Neural cell (in vitro differentiated cells): ENCODE data around the gene GPR107. TPM values are rescaled to one million over a fixed set of nuclear protein-coding genes. Genes with fewer than 3 reads are reported as not detected.

Experiments used
- H2AFZ ChIP-seq: fragments of 200-600, 300-800 bp; sonication (generic), shearing (Covaris generic); 2 replicates; pipeline ENCODE4 v1.6.0; 2014; ENCODE audit warnings: low read depth, mild to moderate bottlenecking, antibody characterized with exemption, low read length, moderate library complexity
- H3F3A ChIP-seq: fragments of 200-600 bp; shearing (Covaris generic); 2 replicates; pipeline ENCODE4 v1.6.1; 2016; ENCODE audit warnings: mild to moderate bottlenecking, moderate library complexity, mixed read lengths, antibody characterized with exemption, low read length; ENCODE audit not compliant: insufficient read depth, poor library complexity, severe bottlenecking
- H3K27ac ChIP-seq: fragments of 200-600, 300-800 bp; sonication (generic), shearing (Covaris generic); 2 replicates; pipeline ENCODE4 v1.5.1; 2014; ENCODE audit warnings: mild to moderate bottlenecking, low read length, moderate library complexity
- H3K27me3 ChIP-seq: fragments of 300-800, 200-600 bp; sonication (generic), shearing (Covaris generic); 2 replicates; pipeline ENCODE4 v1.6.0; 2014; ENCODE audit warnings: mild to moderate bottlenecking, low read depth, low read length, moderate library complexity; ENCODE audit not compliant: insufficient read depth
- H3K36me3 ChIP-seq: fragments of 300-800, 200-600 bp; sonication (generic), shearing (Covaris generic); 2 replicates; pipeline ENCODE4 v1.5.1; 2014; ENCODE audit warnings: mild to moderate bottlenecking, antibody characterized with exemption, low read length, moderate library complexity; ENCODE audit not compliant: insufficient read depth
- H3K4me2 ChIP-seq: fragments of 300-800, 200-600 bp; sonication (generic), shearing (Covaris generic); 2 replicates; pipeline ENCODE4 v1.6.0; 2014; ENCODE audit warnings: mild to moderate bottlenecking, low read length
- H3K4me3 ChIP-seq: fragments of 300-800, 200-600 bp; sonication (generic), shearing (Covaris generic); 2 replicates; pipeline ENCODE4 v1.5.1; 2014; ENCODE audit warnings: mild to moderate bottlenecking, low read length, moderate library complexity
- H3K79me2 ChIP-seq: fragments of 200-600 bp; shearing (Covaris generic); replicated peaks from 2 replicates; pipeline ENCODE4 v1.6.0; 2014; ENCODE audit warnings: mild to moderate bottlenecking, low read length, moderate library complexity; ENCODE audit not compliant: insufficient read depth
- H3K9ac ChIP-seq: fragments of 300-800, 200-600 bp; sonication (generic), shearing (Covaris generic); 2 replicates; pipeline ENCODE4 v1.6.1; 2016; ENCODE audit warnings: mild to moderate bottlenecking, low read length, mixed read lengths
- H3K9me2 ChIP-seq: fragments of 200-600 bp; shearing (Covaris generic); 2 replicates; pipeline ENCODE4 v1.6.1; 2016; ENCODE audit warnings: mild to moderate bottlenecking, low read length, mixed read lengths; ENCODE audit not compliant: insufficient read depth
- H3K9me3 ChIP-seq: fragments of 200-600, 300-800 bp; sonication (generic), shearing (Covaris generic); 2 replicates; pipeline ENCODE4 v1.6.1; 2016; ENCODE audit warnings: mild to moderate bottlenecking, mixed run types, low read length, moderate library complexity, mixed read lengths
- H4K20me1 ChIP-seq: fragments of 200-600 bp; shearing (Covaris generic); 2 replicates; pipeline ENCODE4 v1.6.1; 2016; ENCODE audit warnings: mild to moderate bottlenecking, mixed run types; ENCODE audit not compliant: insufficient read depth
- EP300 ChIP-seq: fragments of 450-650 bp; conservative IDR thresholded peaks from 2 replicates; pipeline ENCODE4 v1.6.1; 2014; ENCODE audit warnings: antibody characterized with exemption, mild to moderate bottlenecking, moderate library complexity; ENCODE audit not compliant: poor library complexity, severe bottlenecking
- EZH2 ChIP-seq: fragments of 200-600, 300-800 bp; shearing (Covaris generic), sonication (generic); IDR thresholded peaks from 2 replicates; pipeline ENCODE4 v1.6.1; 2014; ENCODE audit warnings: antibody characterized with exemption, low read length, borderline replicate concordance, mild to moderate bottlenecking; ENCODE audit not compliant: insufficient read depth, poor library complexity, severe bottlenecking
- MXI1 ChIP-seq: fragments of 450-650 bp; conservative IDR thresholded peaks from 2 replicates; pipeline ENCODE4 v1.6.1; 2014; ENCODE audit warnings: antibody characterized with exemption, mild to moderate bottlenecking; ENCODE audit not compliant: poor library complexity, severe bottlenecking
- POLR2AphosphoS5 ChIP-seq: IDR thresholded peaks from 2 replicates; pipeline ENCODE4 v1.6.1; 2012
- RAD21 ChIP-seq: fragments of 450-650 bp; conservative IDR thresholded peaks from 2 replicates; pipeline ENCODE4 v1.6.1; 2014; ENCODE audit warnings: antibody characterized with exemption, mild to moderate bottlenecking, moderate library complexity
- REST ChIP-seq: IDR thresholded peaks from 2 replicates; pipeline ENCODE4 v1.6.1; 2012; ENCODE audit warnings: borderline replicate concordance
- SMC3 ChIP-seq: fragments of 450-650 bp; conservative IDR thresholded peaks from 2 replicates; pipeline ENCODE4 v1.6.1; 2014; ENCODE audit warnings: antibody characterized with exemption, mild to moderate bottlenecking, moderate library complexity; ENCODE audit not compliant: poor library complexity
- TAF1 ChIP-seq: IDR thresholded peaks from 2 replicates; pipeline ENCODE4 v1.6.1; 2012; ENCODE audit warnings: low read depth
- polyA plus RNA-seq: library from polyadenylated mRNA; depleted of rRNA; stranded (reverse); fragments of >200 nt; gene quantifications from 2 replicates; pipeline ENCODE4 v1.2.3, GENCODE V29; 2014
- TF ChIP-seq, protein P1 (sequence below): fragments of 450-650 bp; IDR thresholded peaks from 2 replicates; pipeline ENCODE4 v1.5.1; 2014; ENCODE audit warnings: antibody characterized with exemption, mild to moderate bottlenecking, moderate library complexity; ENCODE audit not compliant: poor library complexity, severe bottlenecking

Gene GPR107
- polyA plus RNA-seq, 1 donor from 2014 or later = 21.5 TPM

- no peaks in the 10 kb centered on the region for H4K20me1 ChIP-seq
- no peaks in the 10 kb centered on the region for H3K79me2 ChIP-seq
- no peaks in the 10 kb centered on the region for H3K27me3 ChIP-seq
- no peak overlapping the region for H3K9ac ChIP-seq
- no peaks in the 10 kb centered on the region for H3K36me3 ChIP-seq
- no peaks in the 10 kb centered on the region for H3K9me3 ChIP-seq
- no peak overlapping the region for H2AFZ ChIP-seq
- H3K4me3 ChIP-seq = no peak overlapping the region
- H3K4me2 ChIP-seq = no peak overlapping the region
- H3K27ac ChIP-seq = no peak overlapping the region
- TF ChIP-seq REST (no peak), MXI1 (no peak), SMC3 (no peak), POLR2AphosphoS5 (no peak), EP300 (no peak), TAF1 (no peak), RAD21 (no peak), EZH2 (no peak)
- TF ChIP-seq, protein P1, sequence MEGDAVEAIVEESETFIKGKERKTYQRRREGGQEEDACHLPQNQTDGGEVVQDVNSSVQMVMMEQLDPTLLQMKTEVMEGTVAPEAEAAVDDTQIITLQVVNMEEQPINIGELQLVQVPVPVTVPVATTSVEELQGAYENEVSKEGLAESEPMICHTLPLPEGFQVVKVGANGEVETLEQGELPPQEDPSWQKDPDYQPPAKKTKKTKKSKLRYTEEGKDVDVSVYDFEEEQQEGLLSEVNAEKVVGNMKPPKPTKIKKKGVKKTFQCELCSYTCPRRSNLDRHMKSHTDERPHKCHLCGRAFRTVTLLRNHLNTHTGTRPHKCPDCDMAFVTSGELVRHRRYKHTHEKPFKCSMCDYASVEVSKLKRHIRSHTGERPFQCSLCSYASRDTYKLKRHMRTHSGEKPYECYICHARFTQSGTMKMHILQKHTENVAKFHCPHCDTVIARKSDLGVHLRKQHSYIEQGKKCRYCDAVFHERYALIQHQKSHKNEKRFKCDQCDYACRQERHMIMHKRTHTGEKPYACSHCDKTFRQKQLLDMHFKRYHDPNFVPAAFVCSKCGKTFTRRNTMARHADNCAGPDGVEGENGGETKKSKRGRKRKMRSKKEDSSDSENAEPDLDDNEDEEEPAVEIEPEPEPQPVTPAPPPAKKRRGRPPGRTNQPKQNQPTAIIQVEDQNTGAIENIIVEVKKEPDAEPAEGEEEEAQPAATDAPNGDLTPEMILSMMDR = no peak
- H3F3A ChIP-seq = no peaks in the 10 kb centered on the region
- no peaks in the 10 kb centered on the region for H3K9me2 ChIP-seq
Observed at GRCh38 chr9:130126721-130127433, 73.2 kb downstream of the GPR107 start.

DNA sequence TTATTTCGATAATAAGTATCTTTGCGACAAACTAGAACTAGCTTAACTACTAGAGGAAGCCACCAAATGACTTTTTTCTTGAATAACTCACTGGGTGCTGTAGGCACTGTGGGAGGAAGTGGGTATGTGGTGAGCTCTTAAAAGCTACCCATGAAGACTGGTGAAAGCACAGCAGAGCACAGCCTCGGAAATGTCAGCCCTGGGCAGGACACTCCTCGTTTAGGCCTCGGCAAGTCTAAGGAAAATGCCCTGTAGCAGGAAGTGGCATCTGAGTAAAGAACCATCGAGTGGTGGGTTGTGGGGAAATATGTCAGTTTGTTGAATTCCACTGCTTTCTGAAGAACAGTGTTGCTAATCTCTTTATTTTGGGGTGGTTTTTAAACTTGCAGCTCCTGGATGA is 74.5 kb downstream of the GPR107 start:
- no peak overlapping the region for H3K27ac ChIP-seq
- H3K4me2 ChIP-seq = no peak overlapping the region
- TF ChIP-seq REST (no peak), SMC3 (no peak), TAF1 (no peak), EZH2 (no peak)
- TF ChIP-seq, protein P1 = no peak
- H3K27me3 ChIP-seq = no peaks in the 10 kb centered on the region
- H3K36me3 ChIP-seq = no peaks in the 10 kb centered on the region
- H3K9ac ChIP-seq = no peak overlapping the region
- H3K4me3 ChIP-seq = no peak overlapping the region
- H3F3A ChIP-seq = no peaks in the 10 kb centered on the region
- H4K20me1 ChIP-seq = no peaks in the 10 kb centered on the region
- no peak overlapping the region for H2AFZ ChIP-seq
- no peaks in the 10 kb centered on the region for H3K79me2 ChIP-seq
- no peaks in the 10 kb centered on the region for H3K9me2 ChIP-seq
- no peaks in the 10 kb centered on the region for H3K9me3 ChIP-seq
